ENCODE results near the gene DACH1.

DACH1 gene

GRCh38 chr13:71830736-71831135 is 36.3 kb downstream of the DACH1 start:
- Histone ChIP-seq H3K27ac (ENCODE audit: low read depth in 2 of 2, low read length in 2 of 2) (no peak overlapping the region), H3K9ac (ENCODE audit: low read depth in 1 of 2, low read length in 2 of 2) (no peak overlapping the region), H3K36me3 (ENCODE audit: control insufficient read depth in 2 of 2, insufficient read depth in 2 of 2, low read length in 2 of 2) (no peaks in the 10 kb centered on the region), H3K4me3 (ENCODE audit: low read length in 2 of 2) (no peak overlapping the region), H3K4me1 (ENCODE audit: control insufficient read depth in 2 of 2, insufficient read depth in 2 of 2, low read length in 2 of 2) (no peaks in the 10 kb centered on the region), H3K27me3 (ENCODE audit: control insufficient read depth in 2 of 2, insufficient read depth in 2 of 2, low read length in 2 of 2) (no peaks in the 10 kb centered on the region), H3K9me3 (ENCODE audit: control insufficient read depth in 2 of 2, low read length in 2 of 2) (no peaks in the 10 kb centered on the region)

- Histone ChIP-seq H3K27me3 (ENCODE audit: control insufficient read depth in 2 of 2, insufficient read depth in 2 of 2, low read length in 2 of 2) (no peaks in the 10 kb centered on the region), H3K4me1 (ENCODE audit: control insufficient read depth in 2 of 2, insufficient read depth in 2 of 2, low read length in 2 of 2) (no peaks in the 10 kb centered on the region), H3K9me3 (ENCODE audit: control insufficient read depth in 2 of 2, low read length in 2 of 2) (no peaks in the 10 kb centered on the region), H3K4me3 (ENCODE audit: low read length in 2 of 2) (no peak overlapping the region), H3K27ac (ENCODE audit: low read depth in 2 of 2, low read length in 2 of 2) (no peak overlapping the region), H3K36me3 (ENCODE audit: control insufficient read depth in 2 of 2, insufficient read depth in 2 of 2, low read length in 2 of 2) (no peaks in the 10 kb centered on the region), H3K9ac (ENCODE audit: low read depth in 1 of 2, low read length in 2 of 2) (no peak overlapping the region)
Measured at GRCh38 chr13:71830323-71830722, 36.7 kb downstream of the DACH1 start.

GRCh38 chr13:71829547-71829946 is 37.5 kb downstream of the DACH1 start:
- Histone ChIP-seq H3K27ac (ENCODE audit: low read depth in 2 of 2, low read length in 2 of 2) (no peak overlapping the region), H3K4me1 (ENCODE audit: control insufficient read depth in 2 of 2, insufficient read depth in 2 of 2, low read length in 2 of 2) (no peaks in the 10 kb centered on the region), H3K27me3 (ENCODE audit: control insufficient read depth in 2 of 2, insufficient read depth in 2 of 2, low read length in 2 of 2) (no peaks in the 10 kb centered on the region), H3K4me3 (ENCODE audit: low read length in 2 of 2) (no peak overlapping the region), H3K9ac (ENCODE audit: low read depth in 1 of 2, low read length in 2 of 2) (no peak overlapping the region), H3K9me3 (ENCODE audit: control insufficient read depth in 2 of 2, low read length in 2 of 2) (no peaks in the 10 kb centered on the region), H3K36me3 (ENCODE audit: control insufficient read depth in 2 of 2, insufficient read depth in 2 of 2, low read length in 2 of 2) (no peaks in the 10 kb centered on the region)

GRCh38 chr13:71828564-71828963 is 38.4 kb downstream of the DACH1 start:
- Histone ChIP-seq H3K9ac (ENCODE audit: low read depth in 1 of 2, low read length in 2 of 2) (no peak overlapping the region), H3K27me3 (ENCODE audit: control insufficient read depth in 2 of 2, insufficient read depth in 2 of 2, low read length in 2 of 2) (no peaks in the 10 kb centered on the region), H3K27ac (ENCODE audit: low read depth in 2 of 2, low read length in 2 of 2) (no peak overlapping the region), H3K9me3 (ENCODE audit: control insufficient read depth in 2 of 2, low read length in 2 of 2) (no peaks in the 10 kb centered on the region), H3K36me3 (ENCODE audit: control insufficient read depth in 2 of 2, insufficient read depth in 2 of 2, low read length in 2 of 2) (no peaks in the 10 kb centered on the region), H3K4me1 (ENCODE audit: control insufficient read depth in 2 of 2, insufficient read depth in 2 of 2, low read length in 2 of 2) (no peaks in the 10 kb centered on the region), H3K4me3 (ENCODE audit: low read length in 2 of 2) (no peak overlapping the region)

- Histone ChIP-seq H3K36me3 (ENCODE audit: control insufficient read depth in 2 of 2, insufficient read depth in 2 of 2, low read length in 2 of 2) (no peaks in the 10 kb centered on the region), H3K4me3 (ENCODE audit: low read length in 2 of 2) (no peak overlapping the region), H3K9ac (ENCODE audit: low read depth in 1 of 2, low read length in 2 of 2) (no peak overlapping the region), H3K27me3 (ENCODE audit: control insufficient read depth in 2 of 2, insufficient read depth in 2 of 2, low read length in 2 of 2) (no peaks in the 10 kb centered on the region), H3K27ac (ENCODE audit: low read depth in 2 of 2, low read length in 2 of 2) (no peak overlapping the region), H3K9me3 (ENCODE audit: control insufficient read depth in 2 of 2, low read length in 2 of 2) (no peaks in the 10 kb centered on the region), H3K4me1 (ENCODE audit: control insufficient read depth in 2 of 2, insufficient read depth in 2 of 2, low read length in 2 of 2) (no peaks in the 10 kb centered on the region)
Measured at GRCh38 chr13:71828117-71828516, 38.9 kb downstream of the DACH1 start.

GRCh38 chr13:71827241-71827640 is 39.8 kb downstream of the DACH1 start:
- no peaks in the 10 kb centered on the region for H3K4me1 ChIP-seq (ENCODE audit: control insufficient read depth in 2 of 2, insufficient read depth in 2 of 2, low read length in 2 of 2)
- no peaks in the 10 kb centered on the region for H3K27me3 ChIP-seq (ENCODE audit: control insufficient read depth in 2 of 2, insufficient read depth in 2 of 2, low read length in 2 of 2)
- H3K27ac ChIP-seq (ENCODE audit: low read depth in 2 of 2, low read length in 2 of 2): no peak overlapping the region
- H3K4me3 ChIP-seq (ENCODE audit: low read length in 2 of 2): no peak overlapping the region
- H3K9ac ChIP-seq (ENCODE audit: low read depth in 1 of 2, low read length in 2 of 2): no peak overlapping the region
- H3K36me3 ChIP-seq (ENCODE audit: control insufficient read depth in 2 of 2, insufficient read depth in 2 of 2, low read length in 2 of 2): no peaks in the 10 kb centered on the region
- H3K9me3 ChIP-seq (ENCODE audit: control insufficient read depth in 2 of 2, low read length in 2 of 2): no peaks in the 10 kb centered on the region

GRCh38 chr13:71820699-71821098 is 46.3 kb downstream of the DACH1 start:
- H3K27me3 ChIP-seq (ENCODE audit: control insufficient read depth in 2 of 2, insufficient read depth in 2 of 2, low read length in 2 of 2): no peaks in the 10 kb centered on the region
- no peak overlapping the region for H3K27ac ChIP-seq (ENCODE audit: low read depth in 2 of 2, low read length in 2 of 2)
- no peaks in the 10 kb centered on the region for H3K9me3 ChIP-seq (ENCODE audit: control insufficient read depth in 2 of 2, low read length in 2 of 2)
- no peak overlapping the region for H3K4me3 ChIP-seq (ENCODE audit: low read length in 2 of 2)
- no peaks in the 10 kb centered on the region for H3K4me1 ChIP-seq (ENCODE audit: control insufficient read depth in 2 of 2, insufficient read depth in 2 of 2, low read length in 2 of 2)
- H3K9ac ChIP-seq (ENCODE audit: low read depth in 1 of 2, low read length in 2 of 2): no peak overlapping the region
- no peaks in the 10 kb centered on the region for H3K36me3 ChIP-seq (ENCODE audit: control insufficient read depth in 2 of 2, insufficient read depth in 2 of 2, low read length in 2 of 2)

- H3K4me3 ChIP-seq (ENCODE audit: low read length in 2 of 2): no peak overlapping the region
- H3K4me1 ChIP-seq (ENCODE audit: control insufficient read depth in 2 of 2, insufficient read depth in 2 of 2, low read length in 2 of 2): no peaks in the 10 kb centered on the region
- H3K9ac ChIP-seq (ENCODE audit: low read depth in 1 of 2, low read length in 2 of 2): no peak overlapping the region
- no peaks in the 10 kb centered on the region for H3K27me3 ChIP-seq (ENCODE audit: control insufficient read depth in 2 of 2, insufficient read depth in 2 of 2, low read length in 2 of 2)
- no peaks in the 10 kb centered on the region for H3K9me3 ChIP-seq (ENCODE audit: control insufficient read depth in 2 of 2, low read length in 2 of 2)
- no peaks in the 10 kb centered on the region for H3K36me3 ChIP-seq (ENCODE audit: control insufficient read depth in 2 of 2, insufficient read depth in 2 of 2, low read length in 2 of 2)
- no peak overlapping the region for H3K27ac ChIP-seq (ENCODE audit: low read depth in 2 of 2, low read length in 2 of 2)
Measured at GRCh38 chr13:71817335-71817734, 49.7 kb downstream of the DACH1 start.

- Histone ChIP-seq H3K9ac (ENCODE audit: low read depth in 1 of 2, low read length in 2 of 2) (no peak overlapping the region), H3K9me3 (ENCODE audit: control insufficient read depth in 2 of 2, low read length in 2 of 2) (no peaks in the 10 kb centered on the region), H3K27ac (ENCODE audit: low read depth in 2 of 2, low read length in 2 of 2) (no peak overlapping the region), H3K36me3 (ENCODE audit: control insufficient read depth in 2 of 2, insufficient read depth in 2 of 2, low read length in 2 of 2) (no peaks in the 10 kb centered on the region), H3K4me1 (ENCODE audit: control insufficient read depth in 2 of 2, insufficient read depth in 2 of 2, low read length in 2 of 2) (no peaks in the 10 kb centered on the region), H3K27me3 (ENCODE audit: control insufficient read depth in 2 of 2, insufficient read depth in 2 of 2, low read length in 2 of 2) (no peaks in the 10 kb centered on the region), H3K4me3 (ENCODE audit: low read length in 2 of 2) (no peak overlapping the region)
Measured at GRCh38 chr13:71814806-71815360, 52.1 kb downstream of the DACH1 start.

- no peak overlapping the region for H3K4me3 ChIP-seq (ENCODE audit: low read length in 2 of 2)
- H3K4me1 ChIP-seq (ENCODE audit: control insufficient read depth in 2 of 2, insufficient read depth in 2 of 2, low read length in 2 of 2): no peaks in the 10 kb centered on the region
- H3K27me3 ChIP-seq (ENCODE audit: control insufficient read depth in 2 of 2, insufficient read depth in 2 of 2, low read length in 2 of 2): no peaks in the 10 kb centered on the region
- no peak overlapping the region for H3K27ac ChIP-seq (ENCODE audit: low read depth in 2 of 2, low read length in 2 of 2)
- H3K9me3 ChIP-seq (ENCODE audit: control insufficient read depth in 2 of 2, low read length in 2 of 2): no peaks in the 10 kb centered on the region
- no peaks in the 10 kb centered on the region for H3K36me3 ChIP-seq (ENCODE audit: control insufficient read depth in 2 of 2, insufficient read depth in 2 of 2, low read length in 2 of 2)
- no peak overlapping the region for H3K9ac ChIP-seq (ENCODE audit: low read depth in 1 of 2, low read length in 2 of 2)
Measured at GRCh38 chr13:71813187-71813586, 53.8 kb downstream of the DACH1 start.

GRCh38 chr13:71811344-71811743 is 55.7 kb downstream of the DACH1 start:
- no peak overlapping the region for H3K4me3 ChIP-seq (ENCODE audit: low read length in 2 of 2)

More at GRCh38 chr13:71811344-71811743, 55.7 kb downstream of the DACH1 start:
- Histone ChIP-seq H3K27me3 (ENCODE audit: control insufficient read depth in 2 of 2, insufficient read depth in 2 of 2, low read length in 2 of 2) (no peaks in the 10 kb centered on the region), H3K9ac (ENCODE audit: low read depth in 1 of 2, low read length in 2 of 2) (no peak overlapping the region), H3K27ac (ENCODE audit: low read depth in 2 of 2, low read length in 2 of 2) (no peak overlapping the region), H3K4me1 (ENCODE audit: control insufficient read depth in 2 of 2, insufficient read depth in 2 of 2, low read length in 2 of 2) (no peaks in the 10 kb centered on the region), H3K36me3 (ENCODE audit: control insufficient read depth in 2 of 2, insufficient read depth in 2 of 2, low read length in 2 of 2) (no peaks in the 10 kb centered on the region), H3K9me3 (ENCODE audit: control insufficient read depth in 2 of 2, low read length in 2 of 2) (no peaks in the 10 kb centered on the region)
